Ramos (cell line): ENCODE data around the gene HCAR3.
"Not testable (repeated sequence)": the region's sequence is repeated elsewhere in the genome, so short reads cannot be mapped to it uniquely, and the experiment has no call there.

ENCODE experiments used
- in situ Hi-C: fragments of 300-500 bp; cut with MboI; formaldehyde crosslinking; loops from one replicate; pipeline ENCODE4 v1.14.3; 2022; ENCODE audit warnings: low sequenced_read_pairs; ENCODE audit not compliant: unreplicated experiment

Gene HCAR3

DNA sequence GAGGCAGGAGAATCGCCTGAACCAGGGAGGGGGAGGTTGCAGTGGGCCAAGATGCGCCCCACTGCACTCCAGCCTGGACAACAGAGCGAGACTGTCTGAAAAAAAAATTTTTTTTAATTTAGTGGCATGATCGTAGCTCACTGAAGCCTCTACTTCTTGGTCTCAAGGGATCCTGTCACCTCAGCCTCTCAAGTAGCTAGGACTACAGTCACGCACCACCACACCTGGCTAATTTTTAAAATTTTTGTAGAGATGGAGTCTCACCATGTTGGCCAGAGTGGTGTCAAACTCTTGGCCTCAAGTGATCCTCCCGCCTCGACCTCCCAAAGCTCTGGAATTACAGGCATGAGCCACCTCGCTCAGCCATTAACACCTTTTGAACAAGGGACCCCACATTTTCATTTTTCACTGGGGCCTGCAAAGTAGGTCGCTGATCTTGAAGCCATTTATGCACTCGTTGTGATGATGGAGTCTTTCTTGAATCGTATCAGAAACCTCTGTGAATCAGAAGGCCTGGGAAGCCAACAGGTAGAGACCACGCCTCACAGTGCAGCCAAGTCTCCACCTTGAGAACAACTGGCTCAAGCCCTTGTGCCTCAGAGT is 8.1 kb upstream of the HCAR3 start:
- in situ Hi-C loops: no loop called here

DNA sequence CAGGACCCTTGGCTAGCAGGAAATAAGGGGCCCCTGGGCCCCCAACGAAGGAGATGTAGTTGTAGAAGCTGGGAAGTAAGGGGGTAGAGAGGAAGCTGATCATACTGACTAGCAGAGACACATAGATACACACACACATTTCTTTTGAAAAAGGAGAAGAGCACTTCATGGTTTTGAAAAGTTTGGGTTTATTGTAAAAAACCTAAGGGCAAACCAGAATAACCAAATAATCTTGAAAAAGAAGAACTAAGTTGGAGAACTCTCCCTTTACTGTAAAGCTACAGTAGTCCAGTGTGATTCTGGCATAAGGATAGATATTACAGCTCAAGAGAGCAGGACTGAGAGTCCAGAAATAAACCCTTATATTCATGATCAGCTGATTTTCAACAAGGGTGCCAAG is 5.8 kb upstream of the HCAR3 start:
- in situ Hi-C loops: no loop called here

DNA sequence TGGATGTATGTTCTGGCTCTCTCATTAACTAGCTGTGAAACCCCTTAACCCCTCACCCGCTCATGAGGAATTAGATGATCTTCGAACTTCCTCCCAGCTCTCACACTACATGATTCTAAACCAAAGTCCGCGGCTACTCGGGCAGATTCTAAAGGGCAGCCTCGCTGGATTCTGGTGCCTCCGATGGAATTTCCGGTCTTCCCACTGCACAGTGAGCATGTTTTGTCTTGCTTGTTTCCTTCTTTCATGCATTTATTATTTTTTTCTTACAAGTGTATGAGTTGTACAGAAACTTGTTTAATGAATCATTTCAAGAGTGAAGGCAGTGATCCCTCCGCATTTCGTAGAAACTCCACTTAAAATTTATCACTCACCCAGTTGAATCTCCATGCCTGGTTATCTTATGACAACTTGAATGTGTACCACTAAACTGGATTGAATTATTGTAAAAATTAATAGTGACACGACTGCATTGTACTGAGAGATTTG is 4.5 kb upstream of the HCAR3 start:
- in situ Hi-C loops: no loop called here

DNA sequence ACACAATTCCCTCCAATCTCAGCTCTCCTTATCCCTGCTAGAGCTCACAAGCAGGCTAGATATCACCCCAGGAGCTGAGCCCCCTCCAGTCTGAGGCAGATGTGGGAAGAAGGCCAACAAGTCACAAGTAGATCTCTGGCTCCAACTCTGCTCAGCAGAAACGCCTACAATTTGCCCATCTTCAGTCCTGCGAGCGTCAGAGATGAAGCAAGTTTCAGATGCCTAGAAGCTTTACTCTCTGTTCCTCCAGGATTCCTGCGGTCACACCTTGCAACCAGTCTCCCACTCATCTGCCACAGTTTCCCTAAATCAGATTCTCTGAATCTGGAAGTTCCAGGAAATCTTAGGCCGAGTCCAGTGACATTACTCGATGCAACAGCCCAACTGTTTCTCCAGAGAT is 1.4 kb downstream of the HCAR3 start:
- in situ Hi-C loops: not testable (repeated sequence)

DNA sequence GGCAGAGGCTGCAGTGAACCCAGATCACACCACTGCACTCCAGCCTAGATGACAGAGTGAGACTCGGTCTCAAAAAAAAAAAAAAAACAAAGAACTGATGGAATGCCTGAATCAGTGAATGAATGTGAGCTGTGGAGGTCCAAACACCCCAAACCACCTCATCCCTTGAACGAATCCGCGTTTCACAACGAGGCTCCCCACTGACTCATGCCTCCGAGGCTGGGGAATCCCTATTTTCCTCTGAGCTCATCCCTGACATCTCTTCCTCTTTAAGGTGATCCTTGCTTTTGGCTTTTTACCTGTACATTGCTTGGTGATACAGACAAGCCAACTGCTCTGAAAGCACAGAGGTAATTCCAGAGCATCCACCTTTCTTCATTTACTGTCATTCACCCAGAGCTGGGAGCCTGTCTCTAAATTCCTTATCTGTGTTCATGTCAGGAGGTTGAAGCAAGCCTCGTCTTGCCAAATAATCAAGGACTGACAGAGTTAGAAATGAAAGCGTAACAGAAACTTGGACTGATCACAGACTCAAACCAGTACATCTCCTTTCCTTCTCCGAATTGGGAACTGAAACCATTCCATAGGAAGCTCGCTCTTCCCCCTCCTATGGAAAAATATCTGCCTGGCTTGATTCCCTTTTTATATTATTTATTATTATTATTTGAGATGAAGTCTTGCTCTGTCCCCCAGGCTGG is 3.0 kb downstream of the HCAR3 start:
- in situ Hi-C loops: not testable (repeated sequence)

DNA sequence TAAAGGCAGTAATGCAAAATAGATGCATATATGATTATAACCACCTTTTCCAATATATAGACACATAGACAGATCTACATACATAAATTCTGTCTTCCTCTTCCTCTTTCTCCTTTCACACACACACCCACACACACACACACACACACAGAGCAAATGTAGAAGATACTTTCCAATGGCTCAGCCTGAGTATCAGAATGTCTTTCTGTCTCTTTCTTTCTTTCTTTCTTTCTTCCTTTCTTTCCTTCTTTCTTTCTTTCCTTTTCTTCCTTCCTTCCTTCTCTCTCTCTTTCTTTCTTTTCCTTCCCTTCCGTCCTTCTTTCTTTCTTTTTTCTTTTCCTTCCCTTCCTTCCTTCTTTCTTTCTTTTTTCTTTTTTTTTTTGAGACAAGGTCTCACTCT is 5.3 kb downstream of the HCAR3 start:
- in situ Hi-C loops: not testable (repeated sequence)

DNA sequence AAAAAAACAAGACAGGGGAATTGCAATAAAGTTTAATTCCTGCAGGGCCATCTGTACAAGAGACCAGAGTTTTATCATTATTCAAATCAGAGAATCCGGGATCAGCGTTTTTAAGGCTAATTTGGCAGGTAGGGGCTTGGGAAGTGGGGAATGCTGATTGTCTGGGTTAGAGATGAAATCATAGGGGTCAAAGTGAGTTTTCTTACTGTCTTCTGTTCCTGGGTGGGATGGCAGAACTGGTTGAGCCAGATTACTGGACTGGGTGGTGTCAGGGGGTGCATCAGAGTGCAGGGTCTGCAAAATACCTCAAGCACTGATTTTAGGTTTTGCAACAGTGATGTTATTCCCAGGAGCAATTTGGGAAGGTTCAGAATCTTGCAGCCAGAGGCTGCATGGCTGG is 6.3 kb downstream of the HCAR3 start:
- in situ Hi-C loops: not testable (repeated sequence)

DNA sequence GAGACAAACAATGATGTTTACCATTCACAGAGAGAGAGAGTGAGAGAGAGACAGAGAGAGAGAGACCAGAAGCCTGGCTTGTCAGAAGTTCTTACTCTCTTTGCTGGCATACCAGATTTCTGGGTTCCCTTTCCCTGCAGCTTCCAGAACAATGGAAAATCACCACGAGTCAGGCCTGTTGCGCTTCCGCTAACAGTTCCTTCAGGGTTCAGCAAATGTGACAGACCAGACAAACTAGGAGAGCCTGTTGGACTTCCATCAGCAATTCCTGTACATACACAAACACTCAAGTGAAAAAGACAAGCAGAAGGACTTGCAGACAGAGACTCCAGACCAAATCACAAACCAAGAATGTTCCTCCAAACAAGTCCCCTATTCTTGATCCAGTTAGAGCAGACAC is 7.3 kb downstream of the HCAR3 start:
- in situ Hi-C loops: not testable (repeated sequence)

DNA sequence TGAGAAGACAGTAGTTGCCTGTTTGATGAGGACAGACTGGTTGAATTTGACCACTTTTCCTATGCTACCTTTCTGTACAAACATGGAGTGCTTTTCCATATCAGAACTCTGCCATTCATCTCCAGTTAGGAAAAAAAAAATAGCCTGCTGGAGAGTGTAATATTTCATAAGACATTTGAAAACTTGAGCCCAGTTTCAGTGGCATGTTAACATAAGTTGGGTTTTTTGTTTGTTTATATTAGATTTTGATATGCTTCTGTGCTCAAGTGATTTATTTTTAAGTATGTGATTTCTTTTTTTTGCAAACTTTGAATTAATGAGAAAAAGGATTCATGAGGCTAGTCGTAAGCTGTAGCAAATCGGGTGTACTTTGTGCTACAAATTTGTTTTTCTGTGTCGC is 12.8 kb downstream of the HCAR3 start:
- in situ Hi-C loops: not testable (repeated sequence)

DNA sequence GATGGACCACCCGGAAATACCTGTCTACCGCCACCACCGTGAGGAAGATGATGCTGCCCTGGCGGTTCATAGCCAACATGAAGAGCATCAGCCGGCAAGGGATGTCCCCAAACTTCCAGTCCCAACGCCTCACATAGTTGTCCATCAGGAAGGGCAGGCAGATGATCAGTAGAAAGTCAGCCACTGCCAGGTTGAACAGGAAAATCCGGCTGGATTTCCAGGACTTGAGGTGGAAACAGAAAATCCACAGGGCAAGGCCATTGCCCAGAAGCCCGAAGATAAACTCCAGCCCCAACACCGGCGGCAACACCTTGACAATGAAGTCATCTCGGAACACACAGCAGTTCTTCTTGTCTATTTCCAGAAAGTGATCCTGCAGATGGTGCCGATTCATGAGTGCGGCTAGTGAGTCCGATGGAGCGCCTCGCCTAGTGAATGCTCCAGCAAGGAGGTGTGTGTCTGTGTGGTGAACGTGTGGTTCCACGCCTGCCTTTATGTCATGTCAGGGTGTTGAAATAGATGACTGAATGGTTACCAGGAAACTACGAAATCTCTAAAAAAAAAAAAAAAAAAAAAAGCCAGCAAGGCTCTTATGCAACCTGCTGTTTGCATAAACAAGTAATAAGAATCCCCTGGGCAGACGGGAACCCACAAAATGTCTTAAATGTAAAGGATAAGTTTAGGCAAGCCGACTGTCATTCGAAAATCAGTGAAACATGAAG is 13.6 kb downstream of the HCAR3 start, which contains the start of gene HCAR2:
HCAR2 (minus strand) TSS at position 468 of the 722 bp plus-strand sequence; CDS start at position 394, 74 bp downstream.
- in situ Hi-C loops: not testable (repeated sequence)

DNA sequence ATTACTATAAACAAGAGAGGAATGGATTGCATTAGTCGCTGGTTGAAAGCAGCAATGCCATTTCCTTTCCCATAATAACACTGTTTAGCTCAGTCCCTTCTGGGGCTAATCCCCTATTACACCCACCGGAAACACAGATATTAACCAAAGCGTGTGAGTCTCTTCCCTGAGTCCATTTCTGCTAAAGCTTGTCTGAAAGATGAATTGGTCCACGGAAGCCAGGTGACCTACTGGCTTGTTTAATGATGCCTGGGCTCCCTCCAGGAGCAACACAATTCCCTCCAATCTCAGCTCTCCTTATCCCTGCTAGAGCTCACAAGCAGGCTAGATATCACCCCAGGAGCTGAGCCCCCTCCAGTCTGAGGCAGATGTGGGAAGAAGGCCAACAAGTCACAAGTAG is 15.1 kb downstream of the HCAR3 start:
- in situ Hi-C loops: not testable (repeated sequence)

DNA sequence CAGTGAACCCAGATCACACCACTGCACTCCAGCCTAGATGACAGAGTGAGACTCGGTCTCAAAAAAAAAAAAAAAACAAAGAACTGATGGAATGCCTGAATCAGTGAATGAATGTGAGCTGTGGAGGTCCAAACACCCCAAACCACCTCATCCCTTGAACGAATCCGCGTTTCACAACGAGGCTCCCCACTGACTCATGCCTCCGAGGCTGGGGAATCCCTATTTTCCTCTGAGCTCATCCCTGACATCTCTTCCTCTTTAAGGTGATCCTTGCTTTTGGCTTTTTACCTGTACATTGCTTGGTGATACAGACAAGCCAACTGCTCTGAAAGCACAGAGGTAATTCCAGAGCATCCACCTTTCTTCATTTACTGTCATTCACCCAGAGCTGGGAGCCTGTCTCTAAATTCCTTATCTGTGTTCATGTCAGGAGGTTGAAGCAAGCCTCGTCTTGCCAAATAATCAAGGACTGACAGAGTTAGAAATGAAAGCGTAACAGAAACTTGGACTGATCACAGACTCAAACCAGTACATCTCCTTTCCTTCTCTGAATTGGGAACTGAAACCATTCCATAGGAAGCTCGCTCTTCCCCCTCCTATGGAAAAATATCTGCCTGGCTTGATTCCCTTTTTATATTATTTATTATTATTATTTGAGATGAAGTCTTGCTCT is 16.4 kb downstream of the HCAR3 start:
- in situ Hi-C loops: not testable (repeated sequence)

DNA sequence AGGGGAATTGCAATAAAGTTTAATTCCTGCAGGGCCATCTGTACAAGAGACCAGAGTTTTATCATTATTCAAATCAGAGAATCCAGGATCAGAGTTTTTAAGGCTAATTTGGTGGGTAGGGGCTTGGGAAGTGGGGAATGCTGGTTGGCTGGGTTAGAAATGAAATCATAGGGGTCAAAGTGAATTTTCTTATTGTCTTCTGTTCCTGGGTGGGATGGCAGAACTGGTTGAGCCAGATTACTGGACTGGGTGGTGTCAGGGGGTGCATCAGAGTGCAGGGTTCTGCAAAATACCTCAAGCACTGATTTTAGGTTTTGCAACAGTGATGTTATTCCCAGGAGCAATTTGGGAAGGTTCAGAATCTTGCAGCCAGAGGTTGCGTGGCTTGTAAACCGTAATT is 19.7 kb downstream of the HCAR3 start:
- in situ Hi-C loops: not testable (repeated sequence)

DNA sequence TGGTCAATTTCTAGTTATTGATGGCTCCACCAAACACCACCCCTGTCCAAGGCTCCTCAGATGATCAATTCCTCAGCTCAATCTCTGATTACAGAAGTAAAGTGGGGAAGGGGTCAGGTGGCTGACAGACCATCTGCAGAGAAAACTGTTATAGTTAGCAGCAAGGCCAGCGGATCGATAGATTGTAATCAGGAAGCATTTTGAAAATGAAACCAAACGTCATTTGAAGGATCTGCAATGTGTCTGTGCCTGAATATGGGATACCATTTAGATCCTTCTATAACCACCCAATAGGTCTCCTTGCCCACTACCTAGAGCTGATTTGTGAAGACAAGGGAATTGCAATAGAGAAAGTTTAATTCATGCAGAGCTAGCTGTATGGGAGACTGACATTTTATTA is 25.0 kb downstream of the HCAR3 start:
- in situ Hi-C loops: no loop called here

DNA sequence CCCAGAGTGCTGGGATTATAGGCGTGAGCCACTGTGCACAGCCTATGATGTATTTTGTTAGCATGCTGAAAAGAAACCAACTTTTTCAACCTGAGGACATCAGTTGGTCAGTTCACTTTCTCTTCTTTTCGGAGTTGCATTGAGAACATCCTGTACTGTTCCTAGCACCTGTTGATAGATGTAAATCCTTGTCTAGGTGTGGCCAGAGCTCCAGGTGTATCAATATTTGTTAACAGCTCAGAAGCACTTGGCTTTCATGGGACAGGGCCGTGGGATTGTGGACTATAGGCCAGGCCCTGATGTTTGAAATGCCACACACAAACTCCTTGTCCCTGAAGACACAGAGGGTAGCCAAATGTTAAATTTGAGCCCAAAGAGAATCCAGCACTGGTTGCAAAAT is 28.3 kb downstream of the HCAR3 start:
- in situ Hi-C loops: no loop called here

DNA sequence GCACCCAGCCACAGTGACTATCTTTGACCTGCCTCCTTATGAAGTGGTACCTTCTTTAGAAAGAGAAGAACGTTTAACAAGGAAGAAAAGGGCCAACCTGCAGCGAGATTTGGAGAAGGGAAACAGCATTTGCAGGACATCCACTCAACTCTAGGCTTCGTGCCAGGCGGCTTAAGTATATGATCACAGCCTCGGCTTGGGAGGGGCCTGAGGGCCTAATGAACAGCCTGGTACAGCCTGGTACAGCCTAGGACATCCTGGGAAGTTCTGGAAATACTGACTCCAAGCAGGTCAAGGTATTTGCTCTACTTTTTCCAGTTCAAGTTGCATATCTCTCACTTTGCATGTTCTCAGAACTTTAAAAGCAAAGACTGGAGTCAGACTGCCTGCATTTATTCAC is 29.5 kb downstream of the HCAR3 start:
- in situ Hi-C loops: no loop called here

DNA sequence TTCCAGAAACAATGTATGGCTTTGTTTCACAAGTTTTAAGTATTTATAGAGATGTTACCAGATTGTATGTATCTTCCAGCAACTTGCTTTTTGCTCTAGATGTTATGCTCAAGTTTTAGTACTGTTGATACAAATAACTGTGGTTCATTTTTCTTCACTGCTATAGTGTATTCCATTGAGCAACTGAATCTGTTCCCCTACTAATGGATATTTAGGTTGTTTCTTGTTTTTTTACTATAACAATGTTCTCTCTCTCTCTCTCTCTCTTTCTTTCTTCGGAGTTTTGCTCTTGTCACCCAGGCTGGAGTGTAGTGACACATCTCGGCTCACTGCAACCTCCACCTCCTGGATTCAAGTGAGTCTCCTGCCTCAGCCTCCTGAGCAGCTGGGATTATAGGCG is 30.1 kb downstream of the HCAR3 start:
- in situ Hi-C loops: no loop called here

DNA sequence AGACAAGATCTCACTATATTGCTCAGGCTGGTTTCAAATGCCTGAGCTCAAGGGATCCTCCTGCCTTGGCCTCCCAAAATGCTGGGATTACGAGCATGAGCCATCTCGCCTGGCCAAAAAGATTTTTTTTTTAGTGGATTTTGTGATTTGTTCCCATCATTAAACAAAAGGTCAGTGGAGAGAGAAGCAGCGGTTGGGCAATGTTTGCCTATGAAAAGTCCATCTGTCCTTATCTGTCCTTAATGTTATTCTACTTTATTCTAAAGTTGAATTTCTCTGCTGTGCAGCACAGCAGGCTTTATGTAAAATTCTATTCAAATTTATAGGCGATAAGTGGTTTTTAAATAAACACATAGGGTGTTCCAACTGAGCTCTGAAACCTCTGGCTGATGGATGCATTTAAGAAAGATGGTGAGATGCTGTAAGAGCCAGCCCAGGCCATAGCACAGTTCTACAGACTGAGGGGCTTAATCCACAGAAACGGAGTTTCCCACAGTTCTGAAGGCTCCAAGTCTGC is 32.3 kb downstream of the HCAR3 start:
- in situ Hi-C loops: no loop called here

DNA sequence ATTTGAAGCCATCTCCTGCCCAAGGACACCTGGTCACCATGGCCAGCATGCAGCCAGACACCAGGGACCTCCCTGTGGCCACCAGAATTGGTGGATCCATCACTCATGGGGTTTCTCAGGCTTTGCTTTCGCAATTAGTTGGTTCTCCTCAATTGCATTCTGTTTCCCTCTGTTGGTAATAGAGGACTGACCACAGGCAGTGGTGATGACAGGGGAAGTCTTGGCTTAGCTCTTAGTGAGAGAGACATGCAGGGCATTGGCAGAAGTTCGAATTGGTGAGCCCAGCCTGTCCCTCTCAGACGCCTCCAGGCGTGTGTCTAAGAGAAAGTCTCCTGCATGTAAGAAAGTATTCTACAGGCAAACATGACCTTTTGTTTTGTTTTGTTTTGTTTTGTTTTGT is 34.8 kb downstream of the HCAR3 start:
- in situ Hi-C loops: no loop called here

DNA sequence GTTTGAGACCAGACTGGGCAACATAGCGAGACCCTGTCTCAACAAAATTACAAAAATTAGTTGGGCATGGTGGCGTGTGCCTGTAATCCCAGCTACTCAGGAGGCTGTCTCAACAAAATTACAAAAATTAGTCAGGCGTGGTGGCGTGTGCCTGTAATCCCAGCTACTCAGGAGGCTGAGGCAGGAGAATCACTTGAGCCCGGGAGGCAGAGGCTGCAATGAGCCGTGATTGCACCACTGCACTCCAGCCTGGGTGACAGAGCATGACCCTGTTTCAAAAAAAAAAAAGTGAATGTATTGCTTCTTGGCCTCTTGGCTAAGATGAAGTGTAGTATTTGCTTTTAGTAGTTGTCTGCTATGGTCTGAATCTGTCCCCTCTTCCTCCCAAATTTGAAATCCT is 35.6 kb downstream of the HCAR3 start:
- in situ Hi-C loops: not testable (repeated sequence)

DNA sequence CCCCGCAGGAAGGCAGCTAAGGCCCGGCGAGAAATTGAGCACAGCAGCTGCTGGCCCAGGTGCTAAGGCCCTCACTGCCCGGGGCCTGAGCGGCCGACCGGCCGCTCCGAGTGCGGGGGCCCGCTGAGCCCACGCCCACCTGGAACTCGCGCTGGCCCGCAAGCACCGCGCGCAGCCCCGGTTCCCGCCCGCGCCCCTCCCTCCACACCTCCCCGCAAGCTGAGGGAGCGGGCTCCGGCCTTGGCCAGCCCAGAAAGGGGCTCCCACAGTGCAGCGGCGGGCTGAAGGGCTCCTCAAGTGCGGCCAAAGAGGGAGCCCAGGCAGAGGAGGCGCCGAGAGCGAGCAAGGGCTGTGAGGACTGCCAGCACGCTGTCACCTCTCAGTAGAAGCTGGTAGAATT is 39.8 kb downstream of the HCAR3 start:
- in situ Hi-C loops: not testable (repeated sequence)
